Neural crest cell (in vitro differentiated cells): ENCODE results near the gene CLIP4. TPM values are rescaled to one million over a fixed set of nuclear protein-coding genes. Genes with fewer than 3 reads are reported as not detected.

Experiments used
- DNase-seq: peaks from one replicate; pipeline ENCODE4 v3.0.0; 2021; ENCODE audit warnings: low read depth, mixed read lengths, low spot score
- H3K27ac Mint-ChIP-seq: one replicate; pipeline ENCODE4 v1.8.0; 2021; ENCODE audit warnings: mild to moderate bottlenecking, mixed read lengths; ENCODE audit not compliant: unreplicated experiment
- H3K27me3 Mint-ChIP-seq: 2 replicates; pipeline ENCODE4 v1.8.0; 2021; ENCODE audit warnings: low read depth, mild to moderate bottlenecking, mixed read lengths
- H3K36me3 Mint-ChIP-seq: 2 replicates; pipeline ENCODE4 v1.8.0; 2021; ENCODE audit warnings: low read depth, mild to moderate bottlenecking, mixed read lengths
- H3K4me1 Mint-ChIP-seq: 2 replicates; pipeline ENCODE4 v1.8.0; 2021; ENCODE audit warnings: mixed read lengths
- H3K4me3 Mint-ChIP-seq: one replicate; pipeline ENCODE4 v1.8.0; 2021; ENCODE audit warnings: mild to moderate bottlenecking, mixed read lengths
- H3K9me3 Mint-ChIP-seq: 2 replicates; pipeline ENCODE4 v1.8.0; 2021; ENCODE audit warnings: mixed read lengths
- CTCF ChIP-seq: fragments of 200-600 bp; sonication (generic); conservative IDR thresholded peaks from 2 replicates; pipeline ENCODE4 v1.5.0; 2021; ENCODE audit warnings: antibody characterized with exemption, mild to moderate bottlenecking
- total RNA-seq: library from RNA; stranded (reverse); gene quantifications from 2 replicates; pipeline ENCODE4 v1.2.1, GENCODE V29; 2021

Gene CLIP4
- total RNA-seq, 1 donor from 2014 or later, result 14.5 TPM

- no peak overlapping the region for H3K4me3 Mint-ChIP-seq
- peaks cover 4% of the 10 kb centered on the region for H3K9me3 Mint-ChIP-seq
- H3K4me1 Mint-ChIP-seq, result peaks cover 17% of the 10 kb centered on the region
- H3K36me3 Mint-ChIP-seq, result no peaks in the 10 kb centered on the region
- DNase-seq, result no peak
- H3K27ac Mint-ChIP-seq, result no peak overlapping the region
- TF ChIP-seq CTCF, result no peak
- H3K27me3 Mint-ChIP-seq, result no peaks in the 10 kb centered on the region
Measured at GRCh38 chr2:29096969-29097368, 18.2 kb upstream of the CLIP4 start.

GRCh38 chr2:29097569-29097968 is 17.6 kb upstream of the CLIP4 start:
- TF ChIP-seq CTCF, result no peak
- DNase-seq, result no peak

GRCh38 chr2:29100564-29100963 is 14.7 kb upstream of the CLIP4 start:
- H3K27ac Mint-ChIP-seq, result no peak overlapping the region
- H3K4me1 Mint-ChIP-seq, result peaks cover 17% of the 10 kb centered on the region
- DNase-seq, result no peak
- H3K27me3 Mint-ChIP-seq, result no peaks in the 10 kb centered on the region
- no peak overlapping the region for H3K4me3 Mint-ChIP-seq
- H3K9me3 Mint-ChIP-seq, result peaks cover 4% of the 10 kb centered on the region
- no peaks in the 10 kb centered on the region for H3K36me3 Mint-ChIP-seq
- TF ChIP-seq CTCF, result no peak

More at GRCh38 chr2:29097569-29097968, 17.6 kb upstream of the CLIP4 start:
- peak overlapping the region; percentile 48 for H3K4me3 Mint-ChIP-seq
- peaks cover 17% of the 10 kb centered on the region for H3K4me1 Mint-ChIP-seq
- H3K27me3 Mint-ChIP-seq, result no peaks in the 10 kb centered on the region
- peak overlapping the region; percentile 57 for H3K27ac Mint-ChIP-seq
- peaks cover 4% of the 10 kb centered on the region for H3K9me3 Mint-ChIP-seq
- H3K36me3 Mint-ChIP-seq, result no peaks in the 10 kb centered on the region

- no peaks in the 10 kb centered on the region for H3K27me3 Mint-ChIP-seq
- no peak overlapping the region for H3K27ac Mint-ChIP-seq
- TF ChIP-seq CTCF, result no peak
- H3K9me3 Mint-ChIP-seq, result peaks cover 4% of the 10 kb centered on the region
- peaks cover 21% of the 10 kb centered on the region for H3K4me1 Mint-ChIP-seq
- H3K36me3 Mint-ChIP-seq, result no peaks in the 10 kb centered on the region
- no peak for DNase-seq
- H3K4me3 Mint-ChIP-seq, result no peak overlapping the region
Measured at GRCh38 chr2:29104688-29105087, 10.5 kb upstream of the CLIP4 start.

GRCh38 chr2:29105375-29105774 is 9.8 kb upstream of the CLIP4 start:
- Mint-ChIP-seq H3K36me3 (no peaks in the 10 kb centered on the region), H3K27me3 (no peaks in the 10 kb centered on the region), H3K4me3 (no peak overlapping the region), H3K4me1 (peaks cover 21% of the 10 kb centered on the region), H3K27ac (no peak overlapping the region), H3K9me3 (peaks cover 4% of the 10 kb centered on the region)
- no peak for TF ChIP-seq CTCF
- no peak for DNase-seq

- Mint-ChIP-seq H3K4me3 (no peak overlapping the region), H3K4me1 (peaks cover 21% of the 10 kb centered on the region), H3K9me3 (no peaks in the 10 kb centered on the region), H3K27me3 (no peaks in the 10 kb centered on the region), H3K27ac (peak overlapping the region; percentile 72), H3K36me3 (no peaks in the 10 kb centered on the region)
- DNase-seq, result no peak
- TF ChIP-seq CTCF, result no peak
Measured at GRCh38 chr2:29106256-29106655, 9.0 kb upstream of the CLIP4 start.
